NB4 (cell line): ENCODE data around the gene PDE4D.

Experiments used
- CTCF ChIP-seq: IDR thresholded peaks from one replicate; pipeline ENCODE4 v1.5.1; 2012; ENCODE audit warnings: low read depth, low read length
- MAX ChIP-seq: IDR thresholded peaks from 2 replicates; pipeline ENCODE4 v1.6.1; 2011; ENCODE audit warnings: low read depth, low read length
- MYC ChIP-seq: IDR thresholded peaks from 2 replicates; pipeline ENCODE4 v1.6.1; 2011; ENCODE audit warnings: low read depth, low read length
- POLR2A ChIP-seq: IDR thresholded peaks from 2 replicates; pipeline ENCODE4 v1.6.1; 2011; ENCODE audit warnings: mild to moderate bottlenecking; ENCODE audit not compliant: insufficient read length; ENCODE audit errors: extremely low read depth

- TF ChIP-seq CTCF (no peak), POLR2A (no peak), MAX (no peak), MYC (no peak)
Measured at GRCh38 chr5:59104400-59105127, 789.0 kb downstream of the PDE4D start.
